GM12878 (cell line): ENCODE results near the gene KRTAP12-4. TPM values are rescaled to one million over a fixed set of nuclear protein-coding genes. Genes with fewer than 3 reads are reported as not detected.

Source experiments
- ATAC-seq: fragments of 200-7000 bp; cut with Tn5 transposase; 3 replicates; pipeline ENCODE4 v1.9.1; 2020; ENCODE audit warnings: mild to moderate bottlenecking, moderate library complexity
- BruUV-seq: library from RNA; stranded (reverse); fragments of 400-500 nt; replicated peaks from 2 replicates; lab custom pipeline; 2021; lab: Mats Ljungman, UMichigan
- CTCF ChIA-PET: fragments of 300-600 bp; sonication (Branson Sonifier 250); formaldehyde crosslinking; extraction: SDS; loops from one replicate; lab custom pipeline; 2021; ENCODE audit warnings: inconsistent platforms; lab: Yijun Ruan, JAX
- POLR2A ChIA-PET: fragments of 350-600 bp; formaldehyde crosslinking; extraction: SDS; loops from one replicate; lab custom pipeline; 2021; ENCODE audit warnings: inconsistent platforms; lab: Charles Lee
- RAD21 ChIA-PET: fragments of 300-600 bp; sonication (Branson Sonifier 250); formaldehyde crosslinking; loops from one replicate; lab custom pipeline; 2023; ENCODE audit warnings: antibody characterized with exemption; ENCODE audit not compliant: unreplicated experiment; lab: Charles Lee
- SMC1A ChIA-PET: fragments of 300-600 bp; sonication (Branson Sonifier 250); formaldehyde crosslinking; loops from one replicate; lab custom pipeline; 2023; ENCODE audit not compliant: unreplicated experiment, uncharacterized antibody; lab: Charles Lee
- DNase-seq: peaks from one replicate; pipeline ENCODE4 v3.0.0-alpha.2; 2011; ENCODE audit warnings: low read depth, low spot score
- FAIRE-seq: peaks from 3 replicates; lab custom pipeline; 2011; peaks lifted over from hg19 to GRCh38; lab: Jason Lieb, UNC
- H2AFZ ChIP-seq: 2 replicates; pipeline ENCODE4 v1.6.0; 2011; ENCODE audit warnings: low read depth, low read length, control low read depth; ENCODE audit not compliant: control insufficient read depth
- H3K27ac ChIP-seq: 2 replicates; pipeline ENCODE4 v1.5.1; 2011; ENCODE audit warnings: control low read depth; ENCODE audit not compliant: control insufficient read depth, insufficient read depth
- H3K27me3 ChIP-seq, 2 experiments: replicated peaks in 1 of 2; 2 replicates each; pipeline versions ENCODE4 v1.6.0 to v1.6.1; 2011; ENCODE audit warnings: low read length in 1 of 2; ENCODE audit not compliant: control insufficient read depth in 2 of 2, insufficient read depth in 2 of 2
- H3K36me3 ChIP-seq, 2 experiments: 2 replicates each; pipeline ENCODE4 v1.5.1; 2011; ENCODE audit warnings: low read length in 1 of 2; ENCODE audit not compliant: control insufficient read depth in 2 of 2, insufficient read depth in 2 of 2
- H3K4me1 ChIP-seq: 2 replicates; pipeline ENCODE4 v1.6.1; 2011; ENCODE audit warnings: mild to moderate bottlenecking, low read length, moderate library complexity, mixed read lengths; ENCODE audit not compliant: control insufficient read depth, insufficient read depth
- H3K4me2 ChIP-seq: 2 replicates; pipeline ENCODE4 v1.6.0; 2011; ENCODE audit warnings: control low read depth; ENCODE audit not compliant: control insufficient read depth, insufficient read depth
- H3K4me3 ChIP-seq: fragments of 200-600 bp; sonication (generic); 2 replicates; pipeline ENCODE4 v1.5.1; 2016
- H3K79me2 ChIP-seq: 2 replicates; pipeline ENCODE4 v1.6.0; 2011; ENCODE audit warnings: low read length; ENCODE audit not compliant: control insufficient read depth, insufficient read depth
- H3K9ac ChIP-seq: 2 replicates; pipeline ENCODE4 v1.8.0; 2011; ENCODE audit warnings: low read length, control low read depth, mixed read lengths; ENCODE audit not compliant: control insufficient read depth, insufficient read depth
- H3K9me3 ChIP-seq: replicated peaks from 3 replicates; pipeline ENCODE4 v1.5.1; 2011; ENCODE audit warnings: mild to moderate bottlenecking, low read length; ENCODE audit not compliant: control insufficient read depth, insufficient read depth
- H4K20me1 ChIP-seq: 2 replicates; pipeline ENCODE4 v1.6.0; 2011; ENCODE audit not compliant: control insufficient read depth, insufficient read depth
- CEBPZ ChIP-seq: fragments of 150-350 bp; IDR thresholded peaks from 2 replicates; pipeline ENCODE4 v1.6.1; 2016; ENCODE audit warnings: low read depth, low read length
- DPF2 ChIP-seq: fragments of 450-650 bp; IDR thresholded peaks from 2 replicates; pipeline ENCODE4 v1.6.1; 2017; ENCODE audit warnings: mild to moderate bottlenecking
- HDAC2 ChIP-seq: fragments of 200-600 bp; sonication (generic); IDR thresholded peaks from 2 replicates; pipeline ENCODE4 v1.6.1; 2017
- KAT2A ChIP-seq: conservative IDR thresholded peaks from 2 replicates; pipeline ENCODE4 v1.6.1; 2011; ENCODE audit warnings: low read depth, low read length; ENCODE audit not compliant: control insufficient read depth
- MTA2 ChIP-seq: fragments of 450-650 bp; IDR thresholded peaks from 2 replicates; pipeline ENCODE4 v1.6.1; 2016; ENCODE audit warnings: low read depth, mild to moderate bottlenecking, moderate library complexity
- SMARCA5 ChIP-seq: fragments of 450-650 bp; IDR thresholded peaks from 2 replicates; pipeline ENCODE4 v1.6.1; 2017; ENCODE audit warnings: mild to moderate bottlenecking
- ZNF24 ChIP-seq: fragments of 450-650 bp; IDR thresholded peaks from 2 replicates; pipeline ENCODE4 v1.6.1; 2017; ENCODE audit warnings: antibody characterized with exemption, mild to moderate bottlenecking
- WGBS: methylation state at CpG from one replicate; pipeline ENCODE4 v1.1.6; 2016; ENCODE audit warnings: low lambda C conversion rate; ENCODE audit not compliant: insufficient replicate concordance, insufficient coverage; ENCODE audit errors: missing lambda C conversion rate; 5-methylcytosine and 5-hydroxymethylcytosine counted together
- in situ Hi-C: fragments of 300-500 bp; cut with MboI; formaldehyde crosslinking; loops from 9 replicates; pipeline ENCODE4 v1.14.3; 2018; ENCODE audit warnings: mixed read lengths
- intact Hi-C: fragments of 100-400 bp; cut with micrococcal nuclease; formaldehyde crosslinking; loops from one replicate; pipeline ENCODE4 v1.14.2; 2022; ENCODE audit not compliant: unreplicated experiment
- polyA plus RNA-seq, 11 experiments: library from polyadenylated mRNA; depleted of rRNA in 4 of 11; unstranded in 6 of 11; stranded (reverse) in 5 of 11; fragments of >200 nt; fragmentation: Nextera tagmentation in 4 of 11; fragmentation: Illumina TruSeq in 1 of 11; extraction: Ambion mirVana in 4 of 11; extraction: Trizol in 1 of 11; gene quantifications; 1 replicate in 1 of 11; 2 replicates in 10 of 11; pipeline versions ENCODE4 v1.2.1 to v1.2.3, GENCODE V29; 2011 to 2016; ENCODE audit warnings: inconsistent platforms in 2 of 11, missing spikeins in 2 of 11, low read depth in 1 of 11
- total RNA-seq, 4 experiments: library from RNA; depleted of rRNA in 3 of 4; stranded (reverse); fragments of >200 nt in 3 of 4; fragmentation: Illumina TruSeq in 1 of 4; extraction: Trizol in 1 of 4; gene quantifications; 2 replicates each; pipeline versions ENCODE4 v1.2.1 to v1.2.3, GENCODE V29; 2013 to 2021

KRTAP12-4 gene
- total and polyA plus RNA-seq, 10 of the 15 experiments (the other 5 are each of a cell fraction or from before 2014, with no cell fraction given) = not detected

GRCh38 chr21:44694776-44695175 is 40.3 kb upstream of the KRTAP12-4 start:
- WGBS = 34% methylated on average over 11 of the region's 11 CpGs
- in situ Hi-C loops = no loop called here
- no peak overlapping the region for H3K4me2 ChIP-seq
- no peak overlapping the region for H2AFZ ChIP-seq
- TF ChIP-seq HDAC2 = no peak
- no peak for TF ChIP-seq KAT2A
- TF ChIP-seq MTA2 = no peak
- no peak for TF ChIP-seq CEBPZ
- TF ChIP-seq ZNF24 = no peak
- TF ChIP-seq SMARCA5 = no peak
- no peak for TF ChIP-seq DPF2
- TF ChIP-seq, all 136 proteins: peak for 0
- no peaks in the 10 kb centered on the region for H4K20me1 ChIP-seq
- FAIRE-seq (no peak), DNase-seq (no peak), ATAC-seq (no peak)
- no peak overlapping the region for H3K27ac ChIP-seq
- ChIA-PET CTCF (no interaction called here), RAD21 (no interaction called here), SMC1A (no interaction called here), POLR2A (no interaction called here)
- intact Hi-C loops = no loop called here
- H3K27me3 ChIP-seq = peaks cover 0 to 3% of the 10 kb centered on the region in 2 experiments; a peak in 2 of 4 replicates
- H3K9ac ChIP-seq = no peak overlapping the region
- no peak overlapping the region for H3K4me3 ChIP-seq
- peaks cover 1% of the 10 kb centered on the region; the same call in 2 of the 3 replicates for H3K9me3 ChIP-seq
- H3K79me2 ChIP-seq = no peaks in the 10 kb centered on the region
- BruUV-seq = no TSS peak
- H3K36me3 ChIP-seq = no peaks in the 10 kb centered on the region
- H3K4me1 ChIP-seq = no peaks in the 10 kb centered on the region
